Loucy (cell line): ENCODE data around the gene ALG5.

Experiments
- H2AFZ ChIP-seq: fragments of 200-600 bp; sonication (generic); 2 replicates; pipeline ENCODE4 v1.6.0; 2016; ENCODE audit warnings: antibody characterized with exemption, mild to moderate bottlenecking, low read length, moderate library complexity
- H3F3A ChIP-seq: fragments of 200-600 bp; 2 replicates; pipeline ENCODE4 v1.6.0; 2016; ENCODE audit warnings: antibody characterized with exemption, low read depth, mild to moderate bottlenecking
- H3K27me3 ChIP-seq: fragments of 200-600 bp; sonication (generic); 2 replicates; pipeline ENCODE4 v1.6.1; 2014; ENCODE audit warnings: low read length, mild to moderate bottlenecking; ENCODE audit not compliant: insufficient read depth, poor library complexity, severe bottlenecking
- H3K36me3 ChIP-seq: fragments of 200-600 bp; sonication (generic); 2 replicates; pipeline ENCODE4 v1.6.1; 2016; ENCODE audit warnings: low read length; ENCODE audit not compliant: insufficient read depth
- H3K4me1 ChIP-seq: fragments of 200-600 bp; sonication (generic); 2 replicates; pipeline ENCODE4 v1.5.1; 2014; ENCODE audit warnings: low read length, mild to moderate bottlenecking; ENCODE audit not compliant: insufficient read depth, poor library complexity, severe bottlenecking
- H3K4me2 ChIP-seq: fragments of 200-600 bp; sonication (generic); 2 replicates; pipeline ENCODE4 v1.6.0; 2014; ENCODE audit warnings: antibody characterized with exemption, low read length, low read depth, mild to moderate bottlenecking; ENCODE audit not compliant: poor library complexity, severe bottlenecking
- H3K4me3 ChIP-seq: fragments of 200-600 bp; sonication (generic); 2 replicates; pipeline ENCODE4 v1.5.1; 2014; ENCODE audit warnings: low read length, mild to moderate bottlenecking, mixed read lengths; ENCODE audit not compliant: poor library complexity, severe bottlenecking
- H3K79me2 ChIP-seq: fragments of 200-600 bp; sonication (generic); 2 replicates; pipeline ENCODE4 v1.6.1; 2014; ENCODE audit warnings: low read length; ENCODE audit not compliant: insufficient read depth
- H3K9ac ChIP-seq: fragments of 200-600 bp; sonication (generic); 2 replicates; pipeline ENCODE4 v1.6.0; 2014; ENCODE audit warnings: mild to moderate bottlenecking, low read depth, low read length, moderate library complexity; ENCODE audit not compliant: poor library complexity, severe bottlenecking
- H3K9me2 ChIP-seq: fragments of 200-600 bp; sonication (generic); replicated peaks from 2 replicates; pipeline ENCODE4 v1.6.1; 2016; ENCODE audit warnings: low read depth, low read length, mixed read lengths
- H3K9me3 ChIP-seq: fragments of 200-600 bp; sonication (generic); 2 replicates; pipeline ENCODE4 v1.6.1; 2014; ENCODE audit warnings: mild to moderate bottlenecking, antibody characterized with exemption, low read length, low read depth; ENCODE audit not compliant: insufficient read depth
- H4K20me1 ChIP-seq: fragments of 200-600 bp; sonication (generic); 2 replicates; pipeline ENCODE4 v1.6.0; 2014; ENCODE audit warnings: antibody characterized with exemption, low read length, mild to moderate bottlenecking; ENCODE audit not compliant: insufficient read depth, poor library complexity, severe bottlenecking
- CTCF ChIP-seq: fragments of 200-600 bp; sonication (generic); conservative IDR thresholded peaks from 2 replicates; pipeline ENCODE4 v1.5.1; 2014; ENCODE audit warnings: mild to moderate bottlenecking, antibody characterized with exemption, low read length
- EZH2phosphoT487 ChIP-seq: fragments of 200-600 bp; IDR thresholded peaks from 2 replicates; pipeline ENCODE4 v1.6.1; 2018; ENCODE audit warnings: antibody characterized with exemption, mild to moderate bottlenecking, moderate library complexity, borderline replicate concordance

Gene ALG5

DNA sequence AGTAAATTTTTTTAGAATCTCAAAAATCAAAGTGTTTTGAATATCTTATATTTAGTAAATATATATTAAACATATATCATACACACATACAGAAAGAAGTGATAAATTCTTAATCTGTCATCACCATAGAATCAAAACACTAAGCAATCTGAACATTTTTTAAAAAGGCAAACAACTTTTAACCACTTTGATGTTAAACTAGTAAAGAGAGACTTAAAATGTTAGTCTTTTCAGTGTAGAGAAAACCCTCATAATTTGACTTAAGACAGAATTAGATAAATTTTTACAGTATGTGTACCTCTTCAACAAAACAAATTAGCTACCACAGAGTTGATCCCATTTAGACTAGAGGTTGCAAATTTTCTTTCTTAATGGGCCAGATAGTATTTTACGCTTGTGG lies 46.9 kb upstream of the ALG5 start:
- H4K20me1 ChIP-seq, result peaks cover 38% of the 10 kb centered on the region
- H3K27me3 ChIP-seq, result no peaks in the 10 kb centered on the region
- no peaks in the 10 kb centered on the region for H3K9me2 ChIP-seq
- H3K9ac ChIP-seq, result no peak overlapping the region
- H3K9me3 ChIP-seq, result no peaks in the 10 kb centered on the region
- H3K4me1 ChIP-seq, result no peaks in the 10 kb centered on the region
- H3F3A ChIP-seq, result no peaks in the 10 kb centered on the region
- no peak overlapping the region for H3K4me2 ChIP-seq
- no peak for TF ChIP-seq CTCF
- no peak for TF ChIP-seq EZH2phosphoT487
- H2AFZ ChIP-seq, result no peak overlapping the region
- peaks cover 61% of the 10 kb centered on the region for H3K36me3 ChIP-seq
- H3K4me3 ChIP-seq, result no peak overlapping the region
- peaks cover 31% of the 10 kb centered on the region for H3K79me2 ChIP-seq

- Histone ChIP-seq H3K27me3 (no peaks in the 10 kb centered on the region), H3K79me2 (0 out of 2 replicates have a peak, but pooled peaks cover 3% of the 10 kb centered on the region), H3K4me2 (no peak overlapping the region), H3K9me3 (no peaks in the 10 kb centered on the region), H3K4me3 (no peak overlapping the region), H4K20me1 (no peaks in the 10 kb centered on the region), H3K4me1 (no peaks in the 10 kb centered on the region), H3K36me3 (peaks cover 80% of the 10 kb centered on the region), H3K9ac (no peak overlapping the region), H2AFZ (no peak overlapping the region), H3K9me2 (no peaks in the 10 kb centered on the region), H3F3A (no peaks in the 10 kb centered on the region)
- TF ChIP-seq CTCF (no peak), EZH2phosphoT487 (no peak)
These were observed 41.6 kb upstream of the ALG5 start for GRCh38 chr13:37040789-37041188.

- H3K4me2 ChIP-seq, result no peak overlapping the region
- no peak overlapping the region for H3K4me3 ChIP-seq
- no peaks in the 10 kb centered on the region for H3K27me3 ChIP-seq
- no peaks in the 10 kb centered on the region for H3K9me3 ChIP-seq
- 0 out of 2 replicates have a peak, but pooled peaks cover 3% of the 10 kb centered on the region for H3K79me2 ChIP-seq
- H3K9me2 ChIP-seq, result no peaks in the 10 kb centered on the region
- TF ChIP-seq EZH2phosphoT487 (no peak), CTCF (no peak)
- H3F3A ChIP-seq, result no peaks in the 10 kb centered on the region
- no peaks in the 10 kb centered on the region for H3K4me1 ChIP-seq
- no peaks in the 10 kb centered on the region for H4K20me1 ChIP-seq
- H2AFZ ChIP-seq, result no peak overlapping the region
- peaks cover 85% of the 10 kb centered on the region for H3K36me3 ChIP-seq
- no peak overlapping the region for H3K9ac ChIP-seq
These were observed 40.8 kb upstream of the ALG5 start for GRCh38 chr13:37039896-37040295.
